Left ventricle myocardium inferior (tissue), 1 donor: ENCODE results near the gene CNNM4. TPM values are rescaled to one million over a fixed set of nuclear protein-coding genes. Genes with fewer than 3 reads are reported as not detected.
"Not testable (repeated sequence)": the region's sequence is repeated elsewhere in the genome, so short reads cannot be mapped to it uniquely, and the experiment has no call there.

ENCODE experiments used
- DNase-seq: peaks from one replicate; pipeline ENCODE4 v3.0.0-alpha.2; 2020
- H3K27ac ChIP-seq: fragments of 200-600 bp; replicated peaks from 2 replicates; pipeline ENCODE4 v1.8.0; 2021
- H3K27me3 ChIP-seq: fragments of 200-600 bp; 2 replicates; pipeline ENCODE4 v1.8.0; 2021; ENCODE audit warnings: low read depth
- H3K36me3 ChIP-seq: fragments of 200-600 bp; 2 replicates; pipeline ENCODE4 v1.8.0; 2021
- H3K4me1 ChIP-seq: fragments of 200-600 bp; 2 replicates; pipeline ENCODE4 v1.8.0; 2021
- H3K4me3 ChIP-seq: fragments of 200-600 bp; 2 replicates; pipeline ENCODE4 v1.8.0; 2021; ENCODE audit warnings: mild to moderate bottlenecking, moderate library complexity
- H3K9me3 ChIP-seq: fragments of 200-600 bp; replicated peaks from 2 replicates; pipeline ENCODE4 v1.8.0; 2021
- CTCF ChIP-seq: fragments of 200-600 bp; IDR thresholded peaks from 2 replicates; pipeline ENCODE4 v1.8.0; 2021; ENCODE audit warnings: antibody characterized with exemption, mild to moderate bottlenecking, borderline replicate concordance
- intact Hi-C: fragments of 100-400 bp; cut with micrococcal nuclease; formaldehyde crosslinking; loops from one replicate; pipeline ENCODE4 v1.11.0; 2022
- total RNA-seq: library from RNA; stranded (reverse); fragmentation: NEBNext Ultra II Directional; extraction: Animal tissue kit (Norgen Biotek cat#: 25700); gene quantifications from one replicate; pipeline ENCODE4 v1.2.1, GENCODE V29; 2021
- donor health status: DM: no; HTN: yes; CAD: no; lungs with severe emphysema.

Gene CNNM4
- total RNA-seq, 1 donor from 2014 or later, result 28.9 TPM

- H3K9me3 ChIP-seq, result no peaks in the 10 kb centered on the region
- no peak for DNase-seq
- no peak overlapping the region for H3K4me3 ChIP-seq
- intact Hi-C loops, result no loop called here
- H3K27ac ChIP-seq, result peak overlapping the region; percentile 93
- H3K36me3 ChIP-seq, result no peaks in the 10 kb centered on the region
- no peaks in the 10 kb centered on the region for H3K27me3 ChIP-seq
- no peak for TF ChIP-seq CTCF
- H3K4me1 ChIP-seq, result peaks cover 41% of the 10 kb centered on the region
Observed at GRCh38 chr2:96787411-96787810, 26.7 kb downstream of the CNNM4 start.

- TF ChIP-seq CTCF, result no peak
- Histone ChIP-seq H3K27ac (peak overlapping the region; percentile 93), H3K9me3 (no peaks in the 10 kb centered on the region), H3K27me3 (no peaks in the 10 kb centered on the region), H3K36me3 (no peaks in the 10 kb centered on the region), H3K4me1 (peaks cover 51% of the 10 kb centered on the region), H3K4me3 (peak overlapping the region; percentile 61)
- DNase-seq, result peak; percentile 73
- intact Hi-C loops, result no loop called here
Observed at GRCh38 chr2:96788442-96789244, 27.9 kb downstream of the CNNM4 start.

GRCh38 chr2:96789245-96789617 lies 28.5 kb downstream of the CNNM4 start:
- Histone ChIP-seq H3K27ac (peak overlapping the region; percentile 93), H3K4me3 (peak overlapping the region; percentile 61), H3K9me3 (no peaks in the 10 kb centered on the region), H3K36me3 (no peaks in the 10 kb centered on the region), H3K27me3 (no peaks in the 10 kb centered on the region), H3K4me1 (peaks cover 56% of the 10 kb centered on the region)
- no peak for DNase-seq
- intact Hi-C loops, result no loop called here
- TF ChIP-seq CTCF, result no peak

- peak overlapping the region; percentile 88 for H3K27ac ChIP-seq
- peak; percentile 8 for TF ChIP-seq CTCF
- H3K36me3 ChIP-seq, result peaks cover 14% of the 10 kb centered on the region
- no peaks in the 10 kb centered on the region for H3K9me3 ChIP-seq
- peaks cover 44% of the 10 kb centered on the region for H3K4me1 ChIP-seq
- intact Hi-C loops, result no loop called here
- peak; percentile 52 for DNase-seq
- H3K4me3 ChIP-seq, result no peak overlapping the region
- H3K27me3 ChIP-seq, result no peaks in the 10 kb centered on the region
Observed at GRCh38 chr2:96792772-96793749, 32.4 kb downstream of the CNNM4 start.

GRCh38 chr2:96795076-96795475 lies 34.4 kb downstream of the CNNM4 start:
- no peak for TF ChIP-seq CTCF
- intact Hi-C loops, result no loop called here
- Histone ChIP-seq H3K27ac (no peak overlapping the region), H3K36me3 (peaks cover 34% of the 10 kb centered on the region), H3K4me1 (peaks cover 28% of the 10 kb centered on the region), H3K9me3 (no peaks in the 10 kb centered on the region), H3K4me3 (no peak overlapping the region), H3K27me3 (no peaks in the 10 kb centered on the region)
- no peak for DNase-seq

GRCh38 chr2:96796497-96796896 lies 35.8 kb downstream of the CNNM4 start:
- H3K27me3 ChIP-seq, H3K9me3 ChIP-seq, DNase-seq, intact Hi-C loops, H3K27ac ChIP-seq, H3K4me3 ChIP-seq: not testable (repeated sequence)
- peaks cover 36% of the 10 kb centered on the region for H3K4me1 ChIP-seq
- H3K36me3 ChIP-seq, result peaks cover 40% of the 10 kb centered on the region
